ENCODE measurements around the gene ARSA. TPM values are rescaled to one million over a fixed set of nuclear protein-coding genes. Genes with fewer than 3 reads are reported as not detected.

The ARSA gene
- polyA plus RNA-seq, 3 donors: 11.9 to 85.2 (median 12.1) TPM

DNA sequence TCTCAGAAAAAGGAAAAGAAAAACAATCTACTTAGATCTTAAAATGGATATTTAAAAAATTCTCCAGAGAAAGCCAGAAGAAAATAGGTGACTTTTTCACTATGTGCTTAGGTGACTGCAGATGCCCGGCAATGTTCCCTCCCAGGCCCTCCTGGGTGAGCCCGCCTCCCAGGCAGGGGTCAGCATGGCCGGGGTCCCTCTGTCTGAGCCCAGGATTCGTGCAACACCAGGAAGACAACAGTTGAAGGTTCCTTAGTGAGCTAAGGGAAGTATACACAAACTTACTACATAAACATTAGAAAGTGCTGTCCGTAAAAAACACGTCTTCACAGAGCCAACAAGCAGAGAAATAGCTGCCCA, 15.8 kb downstream of the ARSA start:
- no peaks in the 10 kb centered on the region for H3K4me1 ChIP-seq (ENCODE audit: control insufficient read depth in 1 of 2, insufficient read depth in 2 of 2, low read length in 2 of 2)
- no peaks in the 10 kb centered on the region for H3K36me3 ChIP-seq (replicated peaks in 1 of 2; ENCODE audit: control insufficient read depth in 1 of 2, insufficient read depth in 2 of 2, low read length in 2 of 2)
- H3K79me2 ChIP-seq (ENCODE audit: insufficient read depth, low read length): no peaks in the 10 kb centered on the region
- Mint-ChIP-seq H3K27me3 (ENCODE audit: low read depth in 3 of 3) (peaks cover 27 to 53% (median 35%) of the 10 kb centered on the region in 3 donors), H3K4me3 (peak overlapping the region in 1 of 2 donors; percentile 39), H3K36me3 (no peaks in the 10 kb centered on the region), H3K4me1 (peaks cover 8% of the 10 kb centered on the region), H3K9me3 (peaks cover 0 to 4% (median 0%) of the 10 kb centered on the region in 7 donors), H3K27ac (peak overlapping the region in 2 of 7 donors; percentile 1 to 59)
- intact Hi-C loops (cut with micrococcal nuclease): no loop called here
- H4K20me1 ChIP-seq (ENCODE audit: insufficient read depth, low read length): no peaks in the 10 kb centered on the region
- no peaks in the 10 kb centered on the region for H3K9me3 ChIP-seq (replicated peaks in 1 of 2; ENCODE audit: control insufficient read depth in 1 of 2, insufficient read depth in 1 of 2, low read length in 2 of 2)
- no peak overlapping the region for H3K4me2 ChIP-seq (replicated peaks; ENCODE audit: extremely low read depth, low read length, poor library complexity, severe bottlenecking)
- H3K4me3 ChIP-seq (replicated peaks in 1 of 3; ENCODE audit: low read depth in 2 of 3, low read length in 3 of 3): no peak overlapping the region
- H3K27me3 ChIP-seq (ENCODE audit: control insufficient read depth in 2 of 2, insufficient read depth in 2 of 2, low read length in 2 of 2): peaks cover 0 to 12% of the 10 kb centered on the region in 2 donors
- WGBS (ENCODE audit: insufficient coverage): no CpG with 5 or more reads among the region's 6 CpGs
- no peak for TF ChIP-seq CTCF (IDR thresholded peaks at IDR 0.05)
- no peak overlapping the region for H2AFZ ChIP-seq (ENCODE audit: insufficient read depth, low read depth, low read length, poor library complexity, severe bottlenecking)
- DNase-seq: no peak
- H3K9ac ChIP-seq (ENCODE audit: insufficient read depth, low read length, poor library complexity, severe bottlenecking): no peak overlapping the region
- no peak overlapping the region for H3K27ac ChIP-seq (ENCODE audit: low read depth in 1 of 2, low read length in 2 of 2)

- H3K4me2 ChIP-seq (replicated peaks; ENCODE audit: extremely low read depth, low read length, poor library complexity, severe bottlenecking): no peak overlapping the region
- intact Hi-C loops (cut with micrococcal nuclease): no loop called here
- no peaks in the 10 kb centered on the region for H3K36me3 Mint-ChIP-seq
- H3K27me3 Mint-ChIP-seq (ENCODE audit: low read depth in 3 of 3): peaks cover 29 to 59% (median 38%) of the 10 kb centered on the region in 3 donors
- H4K20me1 ChIP-seq (ENCODE audit: insufficient read depth, low read length): no peaks in the 10 kb centered on the region
- no peak overlapping the region for H3K27ac ChIP-seq (ENCODE audit: low read depth in 1 of 2, low read length in 2 of 2)
- no peak overlapping the region for H3K27ac Mint-ChIP-seq
- no peak overlapping the region for H3K9ac ChIP-seq (ENCODE audit: insufficient read depth, low read length, poor library complexity, severe bottlenecking)
- no peaks in the 10 kb centered on the region for H3K36me3 ChIP-seq (replicated peaks in 1 of 2; ENCODE audit: control insufficient read depth in 1 of 2, insufficient read depth in 2 of 2, low read length in 2 of 2)
- WGBS (ENCODE audit: insufficient coverage): 96% methylated on average over 18 of the region's 26 CpGs
- no peaks in the 10 kb centered on the region for H3K4me1 ChIP-seq (ENCODE audit: control insufficient read depth in 1 of 2, insufficient read depth in 2 of 2, low read length in 2 of 2)
- no peak for TF ChIP-seq CTCF (IDR thresholded peaks at IDR 0.05)
- H3K4me3 Mint-ChIP-seq: peak overlapping the region in 1 of 2 donors; percentile 39
- no peak overlapping the region for H2AFZ ChIP-seq (ENCODE audit: insufficient read depth, low read depth, low read length, poor library complexity, severe bottlenecking)
- peaks cover 8% of the 10 kb centered on the region for H3K4me1 Mint-ChIP-seq
- H3K9me3 Mint-ChIP-seq: peaks cover 0 to 4% (median 0%) of the 10 kb centered on the region in 7 donors
- H3K4me3 ChIP-seq (replicated peaks in 1 of 3; ENCODE audit: low read depth in 2 of 3, low read length in 3 of 3): no peak overlapping the region
- H3K9me3 ChIP-seq (replicated peaks in 1 of 2; ENCODE audit: control insufficient read depth in 1 of 2, insufficient read depth in 1 of 2, low read length in 2 of 2): no peaks in the 10 kb centered on the region
- peaks cover 0 to 12% of the 10 kb centered on the region in 2 donors for H3K27me3 ChIP-seq (ENCODE audit: control insufficient read depth in 2 of 2, insufficient read depth in 2 of 2, low read length in 2 of 2)
- no peaks in the 10 kb centered on the region for H3K79me2 ChIP-seq (ENCODE audit: insufficient read depth, low read length)
- DNase-seq: no peak
Observed at GRCh38 chr22:50611341-50612060, 16.5 kb downstream of the ARSA start.

All from CD14-positive monocyte (primary cell).